Stimulated activated naive CD8-positive, alpha-beta T cell treated with anti-CD3 and anti-CD28 coated beads, Interleukin-15, amount 100 ng/mL, for 72 hours (primary cell): Measurements from ENCODE around the gene CYSTM1.
A peak's percentile ranks its signal among the peaks of the same experiment; 100 is the strongest.
"Not testable (repeated sequence)": the region's sequence is repeated elsewhere in the genome, so short reads cannot be mapped to it uniquely, and the experiment has no call there.

Source experiments
- ATAC-seq: fragments of 150-1000 bp; cut with Tn5 transposase; 2 replicates; pipeline ENCODE4 v1.10.0; 2021; ENCODE audit warnings: mild to moderate bottlenecking, moderate library complexity
- DNase-seq, 2 donors: peaks; one replicate each; pipeline ENCODE4 v3.0.0; 2021 to 2022
- H3K27ac Mint-ChIP-seq, 2 donors: one replicate each; pipeline ENCODE4 v1.8.0; 2022; ENCODE audit warnings: mild to moderate bottlenecking in 2 of 2, mixed read lengths in 2 of 2, moderate library complexity in 2 of 2
- H3K27me3 Mint-ChIP-seq: one replicate; pipeline ENCODE4 v1.8.0; 2022; ENCODE audit warnings: mixed read lengths
- H3K4me1 Mint-ChIP-seq: one replicate; pipeline ENCODE4 v1.8.0; 2022; ENCODE audit warnings: mild to moderate bottlenecking, mixed read lengths
- H3K4me3 Mint-ChIP-seq, 2 donors: one replicate each; pipeline ENCODE4 v1.8.0; 2022; ENCODE audit warnings: mild to moderate bottlenecking in 2 of 2, mixed read lengths in 2 of 2, moderate library complexity in 1 of 2
- H3K9me3 Mint-ChIP-seq, 2 donors: one replicate each; pipeline ENCODE4 v1.8.0; 2022; ENCODE audit warnings: mixed read lengths in 2 of 2

CYSTM1 gene

GRCh38 chr5:140181525-140181924 is 6.5 kb downstream of the CYSTM1 start:
- DNase-seq (no peak), ATAC-seq (no peak)
- H3K9me3 Mint-ChIP-seq = no peaks in the 10 kb centered on the region

GRCh38 chr5:140182075-140182711 is 7.2 kb downstream of the CYSTM1 start:
- DNase-seq (no peak), ATAC-seq (no peak)
- Mint-ChIP-seq H3K4me3 (no peak overlapping the region), H3K4me1 (no peaks in the 10 kb centered on the region), H3K27me3 (no peaks in the 10 kb centered on the region), H3K9me3 (no peaks in the 10 kb centered on the region), H3K27ac (peak overlapping the region in 1 of 2 donors; percentile 38)

More at GRCh38 chr5:140181525-140181924, 6.5 kb downstream of the CYSTM1 start:
- Mint-ChIP-seq H3K27me3 (no peaks in the 10 kb centered on the region), H3K4me3 (no peak overlapping the region), H3K27ac (peak overlapping the region in 1 of 2 donors; percentile 38), H3K4me1 (no peaks in the 10 kb centered on the region)

GRCh38 chr5:140182803-140183367 is 7.9 kb downstream of the CYSTM1 start:
- H3K4me3 Mint-ChIP-seq = no peak overlapping the region
- DNase-seq (no peak), ATAC-seq (no peak)
- no peaks in the 10 kb centered on the region for H3K27me3 Mint-ChIP-seq
- H3K4me1 Mint-ChIP-seq = no peaks in the 10 kb centered on the region
- no peak overlapping the region for H3K27ac Mint-ChIP-seq
- H3K9me3 Mint-ChIP-seq = no peaks in the 10 kb centered on the region

DNA sequence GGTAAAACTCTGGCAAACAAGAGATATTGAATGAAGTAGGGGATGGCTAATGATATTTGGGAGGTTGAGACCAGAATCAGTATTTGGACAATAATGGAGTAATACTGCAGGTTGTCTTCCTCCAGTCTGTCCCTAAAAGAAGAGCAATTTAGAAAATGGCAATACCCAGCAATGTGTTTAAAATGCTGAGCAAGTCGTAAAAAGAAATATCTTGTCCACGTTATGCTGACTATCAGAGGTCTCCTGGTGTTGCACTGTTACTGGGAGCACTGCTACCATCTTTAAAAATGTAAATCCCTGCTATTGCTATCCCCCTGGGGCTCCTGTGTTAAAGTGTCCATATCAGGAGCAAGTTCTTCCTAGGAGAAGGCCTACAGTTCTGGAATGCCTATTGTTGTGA is 10.4 kb downstream of the CYSTM1 start:
- H3K4me1 Mint-ChIP-seq = no peaks in the 10 kb centered on the region
- no peak overlapping the region for H3K27ac Mint-ChIP-seq
- DNase-seq = no peak
- no peak overlapping the region for H3K4me3 Mint-ChIP-seq
- no peak for ATAC-seq
- no peaks in the 10 kb centered on the region for H3K27me3 Mint-ChIP-seq
- no peaks in the 10 kb centered on the region for H3K9me3 Mint-ChIP-seq

GRCh38 chr5:140186267-140186671 is 11.3 kb downstream of the CYSTM1 start:
- Mint-ChIP-seq H3K27me3 (no peaks in the 10 kb centered on the region), H3K4me1 (no peaks in the 10 kb centered on the region), H3K4me3 (no peak overlapping the region), H3K27ac (no peak overlapping the region), H3K9me3 (no peaks in the 10 kb centered on the region)
- ATAC-seq (no peak), DNase-seq (no peak)

DNA sequence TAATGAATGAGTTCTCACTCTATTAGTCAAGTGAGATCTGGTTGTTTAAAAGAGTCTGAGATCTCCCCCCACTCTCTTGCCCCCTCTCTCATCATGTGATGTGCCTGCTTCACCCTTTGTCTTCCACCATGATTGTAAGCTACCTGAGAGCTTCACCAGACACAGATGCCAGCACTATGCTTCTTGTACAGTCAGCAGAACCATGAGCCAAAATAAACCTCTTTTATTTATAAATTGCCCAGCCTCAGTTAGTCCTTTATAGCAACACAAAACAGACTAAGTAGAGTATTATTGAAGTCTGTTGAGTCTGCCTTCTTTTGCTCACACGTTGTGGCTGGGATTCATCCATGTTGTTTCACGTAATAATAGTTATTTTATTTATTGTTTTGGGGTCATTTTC is 14.3 kb downstream of the CYSTM1 start:
- Mint-ChIP-seq H3K4me3 (no peak overlapping the region), H3K27ac (peak overlapping the region in 1 of 2 donors; percentile 34), H3K27me3 (no peaks in the 10 kb centered on the region), H3K4me1 (no peaks in the 10 kb centered on the region), H3K9me3 (no peaks in the 10 kb centered on the region)
- ATAC-seq (no peak), DNase-seq (no peak)

DNA sequence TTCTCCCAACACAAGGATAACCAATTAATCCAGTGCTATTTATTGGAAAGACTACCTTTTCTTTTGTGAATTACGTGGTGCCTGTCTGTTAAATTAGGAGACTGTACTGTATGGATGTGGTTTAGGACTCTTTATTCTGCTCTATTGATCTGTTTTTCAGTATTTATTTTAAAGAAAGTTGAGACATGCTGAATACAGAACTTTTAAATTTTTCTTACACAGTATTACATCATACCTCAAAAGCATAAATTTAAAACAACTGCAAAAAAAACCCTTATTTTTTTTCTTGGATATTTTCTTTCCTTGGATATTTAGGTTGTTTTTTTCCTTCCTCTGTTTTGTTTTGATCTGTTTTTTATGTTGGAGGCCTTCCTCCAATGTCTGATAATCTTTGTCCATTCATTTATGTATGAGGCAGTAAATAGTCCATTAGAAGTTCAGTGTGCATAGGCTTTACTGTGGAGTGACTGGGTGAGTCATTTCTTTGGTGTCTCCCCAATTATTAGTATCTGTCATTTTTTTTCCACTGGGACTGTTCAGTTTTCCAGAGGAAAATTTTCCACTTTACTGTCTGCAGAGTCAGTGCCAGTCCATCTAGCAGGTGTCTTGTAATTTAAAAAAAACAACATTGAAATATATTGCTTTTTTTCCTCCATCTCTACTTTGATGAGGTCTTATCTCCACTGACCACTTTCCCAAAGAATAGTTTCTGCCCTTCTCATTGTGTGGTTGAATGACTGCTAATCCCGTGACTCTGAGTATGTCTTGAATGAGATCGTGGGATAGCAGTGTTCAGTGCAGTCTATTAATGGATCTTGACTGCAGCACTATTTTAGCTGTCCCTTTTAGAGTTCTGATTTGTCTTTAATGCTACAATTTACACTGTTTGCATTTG is 15.2 kb downstream of the CYSTM1 start:
- Mint-ChIP-seq H3K27ac (peak overlapping the region in 1 of 2 donors; percentile 35), H3K4me1 (no peaks in the 10 kb centered on the region), H3K27me3 (no peaks in the 10 kb centered on the region), H3K4me3 (no peak overlapping the region), H3K9me3 (no peaks in the 10 kb centered on the region)
- DNase-seq (no peak), ATAC-seq (no peak)

- H3K4me3 Mint-ChIP-seq = no peak overlapping the region
Measured at GRCh38 chr5:140190872-140191218, 15.9 kb downstream of the CYSTM1 start.

GRCh38 chr5:140192715-140193430 is 17.9 kb downstream of the CYSTM1 start:
- no peak overlapping the region for H3K27ac Mint-ChIP-seq

More at GRCh38 chr5:140190872-140191218, 15.9 kb downstream of the CYSTM1 start:
- H3K27me3 Mint-ChIP-seq = no peaks in the 10 kb centered on the region
- no peaks in the 10 kb centered on the region for H3K4me1 Mint-ChIP-seq
- DNase-seq (no peak), ATAC-seq (no peak)
- no peak overlapping the region for H3K27ac Mint-ChIP-seq
- H3K9me3 Mint-ChIP-seq = no peaks in the 10 kb centered on the region

GRCh38 chr5:140194662-140195061 is 19.7 kb downstream of the CYSTM1 start:
- no peak for DNase-seq
- Mint-ChIP-seq H3K27ac (no peak overlapping the region), H3K4me3 (no peak overlapping the region), H3K9me3 (no peaks in the 10 kb centered on the region), H3K4me1 (no peaks in the 10 kb centered on the region), H3K27me3 (no peaks in the 10 kb centered on the region)
- ATAC-seq = no peak

More at GRCh38 chr5:140192715-140193430, 17.9 kb downstream of the CYSTM1 start:
- DNase-seq (no peak), ATAC-seq (no peak)
- Mint-ChIP-seq H3K9me3 (no peaks in the 10 kb centered on the region), H3K4me1 (no peaks in the 10 kb centered on the region), H3K27me3 (no peaks in the 10 kb centered on the region), H3K4me3 (no peak overlapping the region)

GRCh38 chr5:140196115-140196814 is 21.3 kb downstream of the CYSTM1 start:
- H3K27ac Mint-ChIP-seq = no peak overlapping the region
- DNase-seq = no peak
- H3K27me3 Mint-ChIP-seq = no peaks in the 10 kb centered on the region

DNA sequence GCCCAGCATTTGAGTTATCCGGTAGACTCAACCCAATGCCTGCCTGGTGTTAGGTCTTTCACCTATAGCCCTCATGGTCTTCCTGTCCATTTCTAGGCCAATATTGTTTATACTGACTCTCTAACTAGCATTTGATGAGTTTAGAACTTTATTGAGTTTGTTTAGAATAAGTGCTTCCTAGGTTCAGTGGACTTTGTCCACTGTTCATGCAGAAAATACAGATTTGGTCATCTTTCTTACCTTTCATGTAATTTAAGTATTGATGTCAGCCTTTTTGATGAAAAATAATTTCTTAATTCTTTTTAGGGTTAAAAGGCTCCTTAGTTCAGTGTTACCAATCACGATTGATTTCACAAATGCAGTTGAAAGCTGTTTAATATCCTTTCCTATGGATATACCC is 22.0 kb downstream of the CYSTM1 start:
- no peak overlapping the region for H3K27ac Mint-ChIP-seq
- no peaks in the 10 kb centered on the region for H3K4me1 Mint-ChIP-seq
- ATAC-seq (no peak), DNase-seq (no peak)
- H3K4me3 Mint-ChIP-seq = no peak overlapping the region
- H3K27me3 Mint-ChIP-seq = no peaks in the 10 kb centered on the region
- no peaks in the 10 kb centered on the region for H3K9me3 Mint-ChIP-seq

More at GRCh38 chr5:140196115-140196814, 21.3 kb downstream of the CYSTM1 start:
- ATAC-seq = no peak
- H3K9me3 Mint-ChIP-seq = no peaks in the 10 kb centered on the region
- no peak overlapping the region for H3K4me3 Mint-ChIP-seq
- no peaks in the 10 kb centered on the region for H3K4me1 Mint-ChIP-seq

DNA sequence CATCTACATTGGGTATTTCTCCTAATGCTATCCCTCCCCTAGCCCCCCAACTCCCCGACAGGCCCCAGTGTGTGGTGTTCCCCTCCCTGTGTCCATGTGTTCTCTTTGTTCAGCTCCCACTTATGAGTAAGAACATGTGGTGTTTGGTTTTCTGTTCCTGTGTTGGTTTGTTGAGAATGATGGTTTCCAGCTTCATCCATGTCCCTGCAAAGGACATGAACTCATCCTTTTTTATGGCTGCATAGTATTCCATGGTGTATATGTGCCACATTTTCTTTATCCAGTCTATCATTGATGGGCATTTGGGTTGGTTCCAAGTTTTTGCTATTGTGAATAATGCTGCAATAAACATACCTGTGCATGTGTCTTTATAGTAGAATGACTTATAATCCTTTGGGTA is 23.9 kb downstream of the CYSTM1 start:
- H3K4me1 Mint-ChIP-seq, H3K9me3 Mint-ChIP-seq, ATAC-seq, H3K4me3 Mint-ChIP-seq, H3K27me3 Mint-ChIP-seq, DNase-seq, H3K27ac Mint-ChIP-seq: not testable (repeated sequence)

DNA sequence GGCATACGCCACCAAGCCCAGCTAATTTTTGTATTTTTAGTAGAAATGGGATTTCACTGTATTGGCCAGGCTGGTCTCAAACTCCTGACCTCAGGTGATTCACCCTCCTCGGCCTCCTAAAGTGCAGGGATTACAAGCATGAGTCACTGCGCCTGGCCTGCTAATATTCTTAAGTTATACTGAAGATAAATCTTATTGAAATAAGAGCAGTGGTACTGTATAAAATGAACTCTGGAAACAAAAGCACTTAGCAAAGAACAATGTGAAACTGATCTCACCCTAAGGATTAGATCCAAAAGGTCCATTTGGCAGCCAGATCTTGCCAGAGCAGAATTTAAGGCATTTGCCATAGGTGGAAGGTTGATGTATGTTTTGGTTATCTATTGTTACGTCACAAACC is 27.1 kb downstream of the CYSTM1 start:
- H3K9me3 Mint-ChIP-seq = no peaks in the 10 kb centered on the region
- no peak for ATAC-seq
- DNase-seq = no peak
- H3K4me1 Mint-ChIP-seq = peaks cover 2% of the 10 kb centered on the region
- H3K27me3 Mint-ChIP-seq = peaks cover 6% of the 10 kb centered on the region
- H3K4me3 Mint-ChIP-seq = no peak overlapping the region
- no peak overlapping the region for H3K27ac Mint-ChIP-seq

- Mint-ChIP-seq H3K4me3 (no peak overlapping the region), H3K27ac (no peak overlapping the region), H3K27me3 (peaks cover 6% of the 10 kb centered on the region), H3K4me1 (peaks cover 7% of the 10 kb centered on the region), H3K9me3 (no peaks in the 10 kb centered on the region)
- ATAC-seq = no peak
- DNase-seq = no peak
Measured at GRCh38 chr5:140202610-140203009, 27.6 kb downstream of the CYSTM1 start.
